Activated T-helper 9 cell treated with anti-CD3 and anti-CD28 coated beads, Interleukin-2, amount 50 U/mL, for 16 hours (primary cell): Measurements from ENCODE around the gene SLC44A3.
A peak's percentile ranks its signal among the peaks of the same experiment; 100 is the strongest.

Experiments used
- DNase-seq: peaks from one replicate; pipeline ENCODE4 v3.0.0-alpha.2; 2020; ENCODE audit warnings: low read depth

Gene SLC44A3

GRCh38 chr1:94801919-94802546 lies 18.1 kb upstream of the SLC44A3 start:
- DNase-seq: no peak

- no peak for DNase-seq
Measured at GRCh38 chr1:94803106-94803505, 17.1 kb upstream of the SLC44A3 start.

- no peak for DNase-seq
Measured at GRCh38 chr1:94803517-94804441, 16.4 kb upstream of the SLC44A3 start.

GRCh38 chr1:94804442-94804837 lies 15.7 kb upstream of the SLC44A3 start:
- DNase-seq: no peak

GRCh38 chr1:94805912-94806311 lies 14.2 kb upstream of the SLC44A3 start:
- peak; percentile 9 for DNase-seq

GRCh38 chr1:94806441-94806871 lies 13.7 kb upstream of the SLC44A3 start:
- no peak for DNase-seq

GRCh38 chr1:94807742-94808491 lies 12.2 kb upstream of the SLC44A3 start:
- DNase-seq: no peak

- DNase-seq: no peak
Measured at GRCh38 chr1:94808669-94809068, 11.5 kb upstream of the SLC44A3 start.

- DNase-seq: no peak
Measured at GRCh38 chr1:94812985-94813384, 7.2 kb upstream of the SLC44A3 start.

GRCh38 chr1:94816030-94816429 lies 4.1 kb upstream of the SLC44A3 start:
- DNase-seq: no peak

- no peak for DNase-seq
Measured at GRCh38 chr1:94817712-94818111, 2.4 kb upstream of the SLC44A3 start.

- no peak for DNase-seq
Measured at GRCh38 chr1:94819238-94819944, 766 bp upstream of the SLC44A3 start.

- no peak for DNase-seq
Measured at GRCh38 chr1:94820936-94821335, 779 bp downstream of the SLC44A3 start.

- DNase-seq: no peak
Measured at GRCh38 chr1:94821636-94822305, 1.6 kb downstream of the SLC44A3 start.

GRCh38 chr1:94823116-94823515 lies 3.0 kb downstream of the SLC44A3 start:
- DNase-seq: no peak

- no peak for DNase-seq
Measured at GRCh38 chr1:94825936-94826335, 5.8 kb downstream of the SLC44A3 start.

GRCh38 chr1:94827434-94827833 lies 7.3 kb downstream of the SLC44A3 start:
- DNase-seq: no peak

- DNase-seq: no peak
Measured at GRCh38 chr1:94828251-94828650, 8.1 kb downstream of the SLC44A3 start.

GRCh38 chr1:94831641-94832040 lies 11.5 kb downstream of the SLC44A3 start:
- DNase-seq: no peak

GRCh38 chr1:94832446-94832845 lies 12.3 kb downstream of the SLC44A3 start:
- DNase-seq: no peak

GRCh38 chr1:94832931-94833585 lies 12.9 kb downstream of the SLC44A3 start:
- no peak for DNase-seq
